ENCODE data around the gene PCK2.

Gene PCK2

DNA sequence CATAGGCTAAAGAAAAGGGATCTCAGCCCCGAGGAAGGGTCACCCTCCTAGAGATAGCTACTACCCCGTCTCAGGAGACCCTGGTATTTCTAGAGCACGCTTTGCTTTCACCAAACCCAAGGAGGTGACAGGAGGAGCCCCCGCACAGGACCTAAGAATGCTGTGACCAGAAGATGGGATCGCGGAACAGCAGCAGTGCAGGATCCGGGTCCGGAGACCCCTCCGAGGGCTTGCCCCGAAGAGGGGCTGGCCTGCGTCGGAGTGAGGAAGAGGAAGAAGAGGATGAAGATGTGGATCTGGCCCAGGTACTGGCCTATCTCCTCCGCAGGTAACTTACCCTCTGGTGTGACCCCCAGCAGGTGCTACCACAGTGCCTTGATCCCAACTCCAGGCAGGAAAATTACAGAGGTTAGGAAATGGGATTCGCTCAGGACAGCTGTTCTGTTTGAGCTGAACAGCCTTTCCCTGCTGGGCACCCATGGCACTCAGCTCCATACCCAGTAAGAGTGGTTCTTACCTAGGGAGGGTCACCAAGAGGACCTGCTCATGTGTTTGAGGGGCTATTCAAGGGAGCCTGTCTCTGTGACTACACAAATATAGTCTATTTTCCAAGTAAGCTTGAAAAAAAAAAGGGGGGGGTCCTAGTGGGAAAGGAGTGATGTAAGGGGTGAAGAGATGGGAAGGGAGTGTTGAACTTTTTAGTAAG is 21.5 kb downstream of the PCK2 start:
- no peak for DNase-seq (ENCODE audit: low spot score)

DNA sequence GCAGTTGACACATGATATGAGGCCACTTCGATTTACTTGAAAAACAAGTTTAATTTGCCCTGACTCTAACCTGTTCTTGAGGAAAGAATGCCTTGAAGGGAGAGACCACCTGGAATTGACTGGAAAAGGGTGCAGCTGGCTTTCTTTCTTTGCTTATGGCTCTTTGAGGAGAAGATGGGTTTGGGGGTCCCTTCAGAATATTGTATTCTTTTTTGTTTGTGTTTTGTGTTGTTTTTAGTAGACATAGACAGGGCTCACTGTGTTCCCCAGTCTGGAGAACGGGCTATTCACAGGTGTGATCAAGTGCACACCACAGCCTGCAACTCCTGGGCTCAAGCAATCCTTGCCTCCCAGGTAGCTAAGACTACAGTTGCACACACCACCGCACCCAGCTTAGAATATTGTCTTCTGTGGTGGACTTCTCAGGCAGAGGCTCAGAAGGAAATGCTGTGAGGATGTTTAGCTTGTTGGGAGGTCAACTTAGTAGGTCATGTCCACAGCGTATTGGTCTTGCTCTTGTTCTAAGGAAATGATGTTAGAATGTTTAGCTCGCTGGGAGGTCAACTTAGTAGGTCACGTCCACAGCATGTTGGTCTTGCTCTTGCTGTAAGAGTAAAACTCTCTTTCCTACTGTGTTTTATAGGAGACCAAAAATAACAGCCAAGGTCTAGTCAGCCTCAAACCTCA is 22.2 kb downstream of the PCK2 start:
- no peak for DNase-seq (ENCODE audit: low spot score)

GRCh38 chr14:24117179-24117578 is 23.1 kb downstream of the PCK2 start:
- no peak for DNase-seq (ENCODE audit: low spot score)

GRCh38 chr14:24119691-24120090 is 25.6 kb downstream of the PCK2 start:
- no peak for DNase-seq (ENCODE audit: low spot score)

- no peak for DNase-seq (ENCODE audit: low spot score)
Observed at GRCh38 chr14:24121210-24121609, 27.1 kb downstream of the PCK2 start.

GRCh38 chr14:24122416-24122815 is 28.3 kb downstream of the PCK2 start:
- no peak for DNase-seq (ENCODE audit: low spot score)

- no peak for DNase-seq (ENCODE audit: low spot score)
Observed at GRCh38 chr14:24122898-24123297, 28.8 kb downstream of the PCK2 start.

- no peak for DNase-seq (ENCODE audit: low spot score)
Observed at GRCh38 chr14:24123424-24124417, 29.6 kb downstream of the PCK2 start.

DNA sequence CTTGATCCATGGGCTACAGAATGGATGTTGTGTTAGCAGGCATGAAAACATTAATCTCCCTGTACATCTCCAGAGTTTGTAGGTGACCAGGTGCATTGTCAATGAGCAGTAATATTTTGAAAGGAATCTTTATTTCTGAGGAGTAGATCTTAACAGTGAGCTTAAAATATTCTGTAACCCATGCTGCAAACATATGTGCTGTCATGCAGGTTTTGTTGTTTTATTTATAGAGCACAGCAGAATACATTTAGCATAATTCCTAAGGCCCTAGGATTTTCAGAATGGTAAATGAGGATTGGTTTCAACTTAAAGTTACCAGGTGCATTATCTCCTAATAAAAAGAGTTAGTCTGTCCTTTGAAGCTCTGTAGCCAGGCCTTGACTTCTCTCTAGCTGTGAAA is 32.8 kb downstream of the PCK2 start:
- no peak for DNase-seq (ENCODE audit: low spot score)

- DNase-seq (ENCODE audit: low spot score), result no peak
Observed at GRCh38 chr14:24127673-24128072, 33.6 kb downstream of the PCK2 start.

GRCh38 chr14:24129410-24129998 is 35.4 kb downstream of the PCK2 start:
- DNase-seq (ENCODE audit: low spot score), result no peak

GRCh38 chr14:24130380-24130716 is 36.2 kb downstream of the PCK2 start, which contains the start of gene FITM1:
TSS of gene FITM1 (plus strand) at chr14:24130659. CDS start at chr14:24131564, 905 bp downstream.
- no peak for DNase-seq (ENCODE audit: low spot score)

GRCh38 chr14:24130717-24131548 is 36.8 kb downstream of the PCK2 start:
- no peak for DNase-seq (ENCODE audit: low spot score)

DNA sequence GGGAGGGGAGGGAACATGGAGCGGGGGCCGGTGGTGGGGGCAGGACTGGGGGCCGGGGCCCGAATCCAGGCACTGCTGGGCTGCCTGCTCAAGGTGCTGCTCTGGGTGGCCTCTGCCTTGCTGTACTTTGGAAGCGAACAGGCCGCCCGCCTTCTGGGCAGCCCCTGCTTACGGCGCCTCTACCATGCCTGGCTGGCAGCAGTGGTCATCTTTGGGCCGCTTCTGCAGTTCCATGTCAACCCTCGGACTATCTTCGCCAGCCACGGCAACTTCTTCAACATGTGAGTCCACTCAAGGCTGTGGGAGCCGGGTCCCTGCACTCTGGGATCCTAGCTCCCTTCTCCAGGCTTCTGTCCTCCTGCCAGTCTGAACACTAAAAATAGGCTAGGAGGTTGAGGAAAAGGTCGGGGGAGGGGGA is 37.4 kb downstream of the PCK2 start:
- DNase-seq (ENCODE audit: low spot score), result no peak

- no peak for DNase-seq (ENCODE audit: low spot score)
Observed at GRCh38 chr14:24132061-24132685, 38.1 kb downstream of the PCK2 start.

DNA sequence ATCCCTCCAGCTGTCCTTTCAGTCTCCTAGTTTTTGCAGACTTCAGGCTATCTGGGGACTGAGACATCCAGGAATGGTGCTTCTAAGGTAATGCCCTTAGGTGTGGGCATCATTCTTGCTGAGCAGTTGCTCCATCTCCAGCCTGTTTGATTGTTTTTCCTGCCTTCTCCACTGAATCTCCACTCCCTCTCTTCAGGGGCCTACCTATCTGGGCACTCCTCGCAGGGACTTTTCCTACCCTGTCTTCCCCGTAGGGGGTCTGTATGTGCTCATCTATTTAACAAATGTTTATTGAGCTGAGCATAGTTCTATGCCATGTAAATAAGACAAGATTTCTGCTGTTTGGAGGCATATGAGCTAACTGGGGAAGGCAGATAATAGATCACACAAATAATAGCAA is 38.9 kb downstream of the PCK2 start:
- DNase-seq (ENCODE audit: low spot score), result no peak

GRCh38 chr14:24133735-24134134 is 39.6 kb downstream of the PCK2 start:
- no peak for DNase-seq (ENCODE audit: low spot score)

GRCh38 chr14:24135584-24135833 is 41.4 kb downstream of the PCK2 start:
- DNase-seq (ENCODE audit: low spot score), result no peak

DNA sequence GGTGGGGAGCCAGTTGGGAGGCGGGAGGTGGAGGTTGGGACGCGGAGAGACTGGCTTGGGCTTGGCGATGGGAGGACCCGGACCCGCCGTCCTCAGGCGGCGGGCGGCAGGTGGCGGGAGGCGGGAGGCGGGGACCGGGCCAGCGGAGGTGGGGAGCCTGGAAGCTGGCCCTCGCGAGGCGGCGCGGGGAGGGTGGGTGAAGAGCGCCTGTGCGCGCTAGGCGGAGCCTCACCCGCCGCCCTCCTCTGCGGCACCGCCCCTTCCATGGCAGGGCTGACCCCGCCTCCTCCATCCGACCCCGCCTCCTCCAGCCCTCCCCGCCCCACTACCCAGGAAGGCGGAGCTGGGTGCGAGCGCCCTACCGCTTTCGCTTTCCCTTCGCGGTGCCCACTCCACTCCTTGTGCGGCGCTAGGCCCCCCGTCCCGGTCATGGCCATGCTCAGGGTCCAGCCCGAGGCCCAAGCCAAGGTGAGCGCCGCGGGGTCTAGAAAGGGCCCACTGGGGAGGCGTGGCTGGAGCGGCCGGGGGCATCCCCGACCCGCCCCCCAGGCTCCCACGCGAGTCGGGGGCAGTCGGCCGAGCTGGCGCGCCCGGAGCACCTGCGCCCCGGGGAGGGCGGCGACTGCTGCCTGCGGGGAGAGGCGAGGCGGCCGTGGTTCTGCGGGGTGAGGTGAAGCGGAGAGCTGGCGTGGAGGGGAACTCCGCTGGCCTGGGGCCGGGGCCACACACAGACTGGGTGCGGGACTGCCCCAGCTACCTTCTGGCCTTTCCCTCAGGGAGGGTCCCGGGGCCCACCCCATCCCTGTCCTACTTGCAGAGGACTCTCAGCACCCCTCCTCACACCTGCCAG is 41.9 kb downstream of the PCK2 start, which contains the start of gene PSME1:
Gene PSME1, plus strand, starts transcription at position 361 of the 850 bp plus-strand sequence. Its CDS starts 69 bp downstream, at position 430.
- peak; percentile 95 for DNase-seq (ENCODE audit: low spot score)
